GM13976 (cell line): ENCODE measurements around the gene TGM1.

Experiments used
- DNase-seq: peaks from one replicate; pipeline ENCODE4 v3.0.0; 2012; ENCODE audit warnings: low spot score
- in situ Hi-C: fragments of 300-500 bp; cut with MboI; formaldehyde crosslinking; loops from one replicate; pipeline ENCODE4 v1.12.0; 2022; ENCODE audit warnings: low sequenced_read_pairs, mixed read lengths, inconsistent platforms; ENCODE audit not compliant: unreplicated experiment
- TF ChIP-seq, protein P1 (sequence below): IDR thresholded peaks from 2 replicates; pipeline ENCODE4 v1.5.1; 2012; ENCODE audit warnings: borderline replicate concordance, mild to moderate bottlenecking; ENCODE audit not compliant: insufficient read depth; ENCODE audit errors: extremely low read depth, missing control alignments, control extremely low read depth

TGM1 gene

DNA sequence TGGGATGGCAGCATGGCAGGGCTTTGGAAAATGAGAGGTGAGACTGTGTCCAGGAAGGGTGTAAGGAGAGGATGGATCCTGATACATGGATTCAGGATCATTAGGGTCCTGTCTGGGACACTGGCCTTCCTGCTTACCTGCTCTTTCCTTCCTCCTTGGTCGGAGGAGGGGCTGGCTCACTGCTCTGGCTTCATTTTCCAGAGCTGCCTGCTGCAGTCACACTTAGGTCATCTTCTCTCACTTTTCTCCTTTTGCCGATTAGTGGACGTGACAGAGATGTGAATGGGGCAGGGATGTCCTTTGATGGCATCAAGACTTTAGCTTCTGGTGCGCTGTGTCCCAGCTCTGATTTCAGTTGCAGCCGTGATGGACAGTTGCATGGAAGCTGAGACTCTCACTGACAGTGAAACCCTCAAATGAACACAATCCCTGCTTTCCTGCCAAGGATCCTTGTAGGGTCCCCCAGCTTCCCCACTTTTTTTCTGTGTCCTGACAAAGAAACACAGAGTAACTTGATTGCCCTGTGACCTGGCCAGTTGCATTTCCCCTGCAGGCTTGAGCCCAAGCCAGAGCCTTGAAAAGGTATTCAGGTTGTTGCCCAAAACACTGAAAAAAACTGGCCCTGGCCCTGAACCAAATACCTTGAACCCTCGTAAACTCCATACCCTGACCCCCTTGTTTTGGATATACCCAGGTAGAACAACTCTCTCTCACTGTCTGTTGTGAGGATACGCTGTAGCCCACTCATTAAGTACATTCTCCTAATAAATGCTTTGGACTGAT lies 45.6 kb upstream of the TGM1 start:
- in situ Hi-C loops: no loop called here

DNA sequence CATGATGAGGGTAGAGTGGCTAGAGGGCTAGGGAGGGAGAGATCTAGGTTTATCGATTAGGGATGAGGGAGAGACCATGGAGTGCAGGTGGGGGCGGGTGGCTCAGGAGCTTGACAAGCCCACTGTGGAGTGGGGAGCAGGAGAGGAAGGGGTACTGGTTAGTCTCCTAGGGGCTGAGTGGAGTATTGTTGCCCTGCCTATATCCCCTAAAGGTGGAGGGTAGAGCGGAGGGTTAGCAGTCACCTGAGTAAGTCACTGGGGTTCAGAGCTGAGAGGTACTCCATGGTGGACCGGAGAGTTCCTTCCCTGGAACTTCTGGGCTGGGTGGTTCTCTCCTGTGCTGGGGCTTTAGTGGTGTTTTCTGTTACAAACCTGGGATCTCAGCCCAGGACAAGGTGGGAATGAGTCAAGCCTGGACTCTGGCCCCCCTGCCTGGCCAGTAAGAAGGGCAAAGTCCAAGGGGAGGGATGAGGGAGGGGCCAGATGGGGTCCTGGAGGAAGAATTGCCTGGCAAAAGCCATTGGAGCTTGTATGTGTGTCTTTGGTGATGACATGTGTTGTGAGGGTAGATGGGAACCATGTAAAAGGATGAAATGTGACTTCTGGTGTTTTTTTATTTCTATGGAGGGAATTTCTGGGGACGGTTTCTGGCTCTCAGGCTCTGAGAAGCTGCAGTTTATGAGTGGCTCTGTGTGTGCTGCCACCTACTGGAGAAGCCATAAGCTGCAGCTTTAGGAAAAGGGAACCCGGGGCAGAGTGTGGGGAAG lies 44.8 kb upstream of the TGM1 start, which contains the start of gene CIDEB:
TSS of gene CIDEB (minus strand) at position 403 of the 767 bp plus-strand sequence. CDS start at position 284, 119 bp downstream.
- peak; percentile 76 for DNase-seq
- in situ Hi-C loops: no loop called here
- TF ChIP-seq, protein P1, sequence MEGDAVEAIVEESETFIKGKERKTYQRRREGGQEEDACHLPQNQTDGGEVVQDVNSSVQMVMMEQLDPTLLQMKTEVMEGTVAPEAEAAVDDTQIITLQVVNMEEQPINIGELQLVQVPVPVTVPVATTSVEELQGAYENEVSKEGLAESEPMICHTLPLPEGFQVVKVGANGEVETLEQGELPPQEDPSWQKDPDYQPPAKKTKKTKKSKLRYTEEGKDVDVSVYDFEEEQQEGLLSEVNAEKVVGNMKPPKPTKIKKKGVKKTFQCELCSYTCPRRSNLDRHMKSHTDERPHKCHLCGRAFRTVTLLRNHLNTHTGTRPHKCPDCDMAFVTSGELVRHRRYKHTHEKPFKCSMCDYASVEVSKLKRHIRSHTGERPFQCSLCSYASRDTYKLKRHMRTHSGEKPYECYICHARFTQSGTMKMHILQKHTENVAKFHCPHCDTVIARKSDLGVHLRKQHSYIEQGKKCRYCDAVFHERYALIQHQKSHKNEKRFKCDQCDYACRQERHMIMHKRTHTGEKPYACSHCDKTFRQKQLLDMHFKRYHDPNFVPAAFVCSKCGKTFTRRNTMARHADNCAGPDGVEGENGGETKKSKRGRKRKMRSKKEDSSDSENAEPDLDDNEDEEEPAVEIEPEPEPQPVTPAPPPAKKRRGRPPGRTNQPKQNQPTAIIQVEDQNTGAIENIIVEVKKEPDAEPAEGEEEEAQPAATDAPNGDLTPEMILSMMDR: peak; percentile 91

More for the DNA sequence above, 45.6 kb upstream of the TGM1 start:
- TF ChIP-seq, protein P1: no peak
- no peak for DNase-seq

DNA sequence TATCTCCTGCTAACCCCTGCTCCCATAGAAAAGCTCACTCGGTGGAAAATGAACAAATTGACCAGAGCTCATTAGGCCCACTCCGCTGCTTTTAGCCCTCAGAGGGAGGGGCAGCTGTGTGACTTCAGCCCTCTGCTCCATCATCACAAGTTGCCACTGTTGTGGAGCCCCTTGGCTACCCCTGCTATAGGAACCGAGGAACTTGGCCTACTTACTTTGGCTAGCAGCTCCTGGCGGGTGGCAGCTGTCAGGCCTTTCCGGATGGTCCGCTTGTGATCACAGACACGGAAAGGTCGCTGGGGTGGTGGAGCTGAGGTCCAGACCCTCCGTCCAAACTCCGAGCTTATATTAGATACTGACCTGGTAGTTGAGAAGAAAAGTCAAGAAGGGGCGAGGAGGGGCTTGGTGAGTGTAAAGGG lies 44.2 kb upstream of the TGM1 start:
- DNase-seq: no peak
- in situ Hi-C loops: no loop called here
- TF ChIP-seq, protein P1: no peak

DNA sequence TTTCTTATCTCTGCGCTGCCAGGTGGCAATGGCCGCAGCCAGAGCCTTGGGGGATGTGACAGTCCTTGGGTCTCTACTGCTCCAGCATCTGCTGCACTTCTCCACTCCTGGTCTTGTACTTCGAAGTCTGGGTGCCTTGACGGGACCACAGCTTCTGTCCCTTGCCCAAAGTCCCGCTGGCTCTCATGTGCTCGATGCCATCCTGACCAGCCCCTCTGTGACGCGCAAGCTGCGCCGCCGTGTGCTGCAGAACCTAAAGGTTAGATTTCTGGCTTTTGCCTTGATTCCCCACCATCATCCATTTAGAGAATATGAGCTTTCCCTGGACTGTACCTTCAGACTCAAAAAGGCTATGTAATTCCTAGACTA lies 41.0 kb upstream of the TGM1 start:
- DNase-seq: no peak
- TF ChIP-seq, protein P1: no peak
- in situ Hi-C loops: no loop called here

DNA sequence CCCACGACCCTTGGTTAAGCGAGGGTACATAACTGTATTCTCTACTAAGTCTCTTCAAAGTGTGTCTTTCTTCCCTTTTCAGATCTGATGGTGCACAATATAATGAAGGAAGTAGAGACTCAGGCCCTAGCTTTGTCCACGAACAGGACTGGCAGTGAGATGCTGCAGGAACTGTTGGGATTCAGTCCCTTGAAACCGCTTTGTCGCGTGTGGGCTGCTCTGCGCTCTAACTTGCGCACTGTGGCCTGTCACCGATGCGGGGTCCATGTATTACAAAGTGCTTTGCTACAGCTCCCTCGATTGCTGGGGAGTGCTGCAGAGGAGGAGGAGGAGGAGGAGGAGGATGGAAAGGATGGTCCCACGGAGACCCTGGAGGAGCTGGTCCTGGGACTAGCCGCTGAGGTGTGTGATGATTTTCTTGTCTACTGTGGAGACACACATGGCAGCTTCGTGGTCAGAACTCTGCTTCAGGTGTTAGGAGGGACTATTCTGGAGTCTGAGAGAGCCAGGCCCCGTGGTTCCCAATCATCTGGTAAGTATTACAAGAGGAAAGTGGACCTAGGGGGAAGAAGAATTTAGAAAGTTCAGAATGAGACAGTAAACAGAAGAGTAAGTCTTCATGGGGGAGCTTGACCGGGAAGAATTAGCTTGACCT lies 37.5 kb upstream of the TGM1 start:
- DNase-seq: no peak

More for the DNA sequence above, 37.5 kb upstream of the TGM1 start:
- in situ Hi-C loops: no loop called here
- TF ChIP-seq, protein P1: no peak
